Thyroid gland (tissue), 4 donors: ENCODE data around the gene DEPDC4. TPM values are rescaled to one million over a fixed set of nuclear protein-coding genes. Genes with fewer than 3 reads are reported as not detected.
"Not testable (repeated sequence)": the region's sequence is repeated elsewhere in the genome, so short reads cannot be mapped to it uniquely, and the experiment has no call there.

ENCODE experiments used
- DNase-seq, 2 donors: peaks; one replicate each; pipeline ENCODE4 v3.0.0-alpha.2; 2019
- H3K27ac ChIP-seq, 3 donors: fragments of 200-600 bp; sonication (generic); 1 replicate in 2 of 3; 2 replicates in 1 of 3; pipeline ENCODE4 v1.5.1; 2016 to 2019; ENCODE audit warnings: mild to moderate bottlenecking in 1 of 3, moderate library complexity in 1 of 3
- H3K27me3 ChIP-seq: fragments of 200-600 bp; sonication (generic); one replicate; pipeline ENCODE4 v1.5.1; 2019
- H3K36me3 ChIP-seq, 2 donors: fragments of 200-600 bp; sonication (generic); one replicate each; pipeline ENCODE4 v1.5.1; 2016 to 2019
- H3K4me1 ChIP-seq, 2 donors: fragments of 200-600 bp; sonication (generic); one replicate each; pipeline ENCODE4 v1.5.1; 2017 to 2019
- H3K4me3 ChIP-seq, 3 donors: fragments of 200-600 bp; sonication (generic); replicated peaks in 1 of 3; 1 replicate in 2 of 3; 2 replicates in 1 of 3; pipeline ENCODE4 v1.5.1; 2016; ENCODE audit warnings: mild to moderate bottlenecking in 1 of 3
- H3K9me3 ChIP-seq: fragments of 200-600 bp; sonication (generic); one replicate; pipeline ENCODE4 v1.5.1; 2017
- POLR2A ChIP-seq, 2 donors: fragments of 450-650 bp; IDR thresholded peaks; one replicate each; pipeline ENCODE4 v1.6.1; 2017; ENCODE audit warnings: antibody characterized with exemption in 2 of 2, mild to moderate bottlenecking in 2 of 2, moderate library complexity in 1 of 2
- WGBS, 2 donors: methylation state at CpG; one replicate each; pipeline ENCODE4 v1.1.5; 2017; 5-methylcytosine and 5-hydroxymethylcytosine counted together
- intact Hi-C: fragments of 100-400 bp; cut with DNase I; formaldehyde crosslinking; loops from one replicate; pipeline ENCODE4 v1.15.1; 2023
- total RNA-seq, 4 donors: library from RNA; depleted of rRNA; stranded (reverse); fragments of >200 nt; gene quantifications; one replicate each; pipeline ENCODE4 v1.2.3, GENCODE V29; 2016
- TF ChIP-seq, protein P1 (sequence below), 6 experiments: fragments of 200-600 bp in 3 of 6; fragments of 450-650 bp in 3 of 6; sonication (generic) in 3 of 6; IDR thresholded peaks; one replicate each; pipeline ENCODE4 v1.5.1; 2016 to 2019; ENCODE audit warnings: antibody characterized with exemption in 6 of 6, mild to moderate bottlenecking in 2 of 6, inconsistent platforms in 1 of 6, moderate library complexity in 1 of 6

Gene DEPDC4
- total RNA-seq, 4 donors from 2014 or later: 0.79 to 16.3 (median 1.7) TPM

DNA sequence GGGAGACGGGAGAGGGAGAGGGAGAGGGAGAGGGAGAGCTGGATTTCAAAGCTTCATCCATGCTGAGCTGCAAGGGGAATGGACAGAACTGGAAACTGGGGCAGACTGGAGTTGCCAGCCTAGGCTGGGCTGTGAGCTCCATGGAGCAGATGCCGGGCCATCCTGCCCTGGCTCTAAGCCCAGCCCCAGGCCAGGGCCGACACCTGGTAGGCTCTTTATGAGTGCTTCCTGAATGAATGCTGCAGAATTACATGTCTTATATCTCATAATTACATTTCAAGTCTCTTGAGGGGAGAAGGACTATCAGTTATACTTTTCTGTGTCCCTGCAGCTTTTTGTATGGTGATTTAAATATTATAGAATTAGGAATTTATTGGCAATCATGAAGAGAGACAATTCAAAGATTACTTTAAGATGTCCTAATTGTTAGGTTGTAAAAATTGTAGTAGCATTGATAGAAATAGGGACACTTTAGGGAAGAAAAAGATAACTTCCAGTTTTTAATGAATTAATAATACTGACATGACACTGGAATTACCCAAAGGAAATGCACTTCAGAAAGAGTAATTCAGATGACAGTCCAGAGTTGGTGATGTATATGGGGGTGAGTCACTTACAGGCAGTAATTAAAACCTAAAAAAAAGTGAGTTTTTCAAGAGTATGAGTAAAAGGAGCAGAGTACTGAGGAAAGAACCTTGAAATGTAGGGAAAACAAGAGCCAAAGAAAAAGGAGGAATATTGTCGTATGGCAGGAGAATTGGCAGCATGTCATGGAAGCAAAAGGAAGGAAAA lies 29.1 kb upstream of the DEPDC4 start:
- Histone ChIP-seq H3K4me3 (no peak overlapping the region), H3K27ac (no peak overlapping the region), H3K27me3 (no peaks in the 10 kb centered on the region), H3K36me3 (peaks cover 0 to 9% of the 10 kb centered on the region in 2 donors), H3K9me3 (no peaks in the 10 kb centered on the region), H3K4me1 (no peaks in the 10 kb centered on the region)
- DNase-seq: no peak
- TF ChIP-seq POLR2A (IDR thresholded peaks at IDR 0.05): no peak
- intact Hi-C loops: no loop called here
- WGBS, 2 donors: 89 to 91% methylated on average over 4 of the region's 4 CpGs

DNA sequence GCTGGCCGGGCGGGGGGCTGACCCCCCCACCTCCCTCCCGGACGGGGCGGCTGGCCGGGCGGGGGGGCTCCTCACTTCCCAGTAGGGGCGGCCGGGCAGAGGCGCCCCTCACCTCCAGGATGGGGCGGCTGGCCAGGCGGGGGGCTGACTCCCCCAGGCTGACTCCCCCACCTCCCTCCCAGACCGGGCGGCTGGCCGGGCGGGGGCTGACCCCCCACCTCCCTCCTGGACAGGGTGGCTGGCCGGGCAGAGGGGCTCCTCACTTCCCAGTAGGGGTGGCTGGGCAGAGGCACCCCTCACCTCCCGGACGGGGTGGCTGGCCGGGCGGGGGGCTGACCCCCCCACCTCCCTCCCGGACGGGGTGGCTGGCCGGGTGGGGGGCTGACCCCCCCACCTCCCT lies 27.5 kb upstream of the DEPDC4 start:
- H3K9me3 ChIP-seq, H3K36me3 ChIP-seq, H3K27me3 ChIP-seq, H3K4me3 ChIP-seq, intact Hi-C loops, H3K27ac ChIP-seq, H3K4me1 ChIP-seq, DNase-seq: not testable (repeated sequence)
- no CpG with 5 or more reads among the region's 24 CpGs for WGBS, 2 donors

DNA sequence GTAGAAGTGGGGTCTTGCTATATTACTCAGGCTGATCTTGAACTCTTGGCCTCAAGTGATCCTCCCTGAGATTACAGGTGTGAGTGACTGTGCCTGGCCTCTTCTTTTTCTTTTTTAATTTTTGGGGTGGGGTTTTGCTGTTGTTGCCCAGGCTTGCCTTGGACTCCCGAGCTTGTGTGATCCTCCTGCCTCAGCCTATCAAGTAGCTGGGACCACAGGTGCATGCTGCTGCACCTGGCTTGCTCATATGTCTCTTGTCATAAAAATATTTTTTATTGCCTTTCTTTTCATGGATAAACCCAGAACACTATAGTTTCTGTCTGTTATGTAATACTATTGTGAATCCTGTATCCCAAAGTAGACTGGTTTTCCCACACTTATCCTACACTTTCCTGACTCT lies 26.1 kb upstream of the DEPDC4 start:
- Histone ChIP-seq H3K36me3 (no peaks in the 10 kb centered on the region), H3K27ac (no peak overlapping the region), H3K9me3 (no peaks in the 10 kb centered on the region), H3K4me1 (no peaks in the 10 kb centered on the region), H3K4me3 (no peak overlapping the region), H3K27me3 (no peaks in the 10 kb centered on the region)
- TF ChIP-seq, protein P1, sequence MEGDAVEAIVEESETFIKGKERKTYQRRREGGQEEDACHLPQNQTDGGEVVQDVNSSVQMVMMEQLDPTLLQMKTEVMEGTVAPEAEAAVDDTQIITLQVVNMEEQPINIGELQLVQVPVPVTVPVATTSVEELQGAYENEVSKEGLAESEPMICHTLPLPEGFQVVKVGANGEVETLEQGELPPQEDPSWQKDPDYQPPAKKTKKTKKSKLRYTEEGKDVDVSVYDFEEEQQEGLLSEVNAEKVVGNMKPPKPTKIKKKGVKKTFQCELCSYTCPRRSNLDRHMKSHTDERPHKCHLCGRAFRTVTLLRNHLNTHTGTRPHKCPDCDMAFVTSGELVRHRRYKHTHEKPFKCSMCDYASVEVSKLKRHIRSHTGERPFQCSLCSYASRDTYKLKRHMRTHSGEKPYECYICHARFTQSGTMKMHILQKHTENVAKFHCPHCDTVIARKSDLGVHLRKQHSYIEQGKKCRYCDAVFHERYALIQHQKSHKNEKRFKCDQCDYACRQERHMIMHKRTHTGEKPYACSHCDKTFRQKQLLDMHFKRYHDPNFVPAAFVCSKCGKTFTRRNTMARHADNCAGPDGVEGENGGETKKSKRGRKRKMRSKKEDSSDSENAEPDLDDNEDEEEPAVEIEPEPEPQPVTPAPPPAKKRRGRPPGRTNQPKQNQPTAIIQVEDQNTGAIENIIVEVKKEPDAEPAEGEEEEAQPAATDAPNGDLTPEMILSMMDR (IDR thresholded peaks at IDR 0.05): no peak
- TF ChIP-seq POLR2A (IDR thresholded peaks at IDR 0.05): no peak
- 96 to 100% methylated on average over 1 of the region's 1 CpG for WGBS, 2 donors
- DNase-seq: no peak
- intact Hi-C loops: no loop called here

DNA sequence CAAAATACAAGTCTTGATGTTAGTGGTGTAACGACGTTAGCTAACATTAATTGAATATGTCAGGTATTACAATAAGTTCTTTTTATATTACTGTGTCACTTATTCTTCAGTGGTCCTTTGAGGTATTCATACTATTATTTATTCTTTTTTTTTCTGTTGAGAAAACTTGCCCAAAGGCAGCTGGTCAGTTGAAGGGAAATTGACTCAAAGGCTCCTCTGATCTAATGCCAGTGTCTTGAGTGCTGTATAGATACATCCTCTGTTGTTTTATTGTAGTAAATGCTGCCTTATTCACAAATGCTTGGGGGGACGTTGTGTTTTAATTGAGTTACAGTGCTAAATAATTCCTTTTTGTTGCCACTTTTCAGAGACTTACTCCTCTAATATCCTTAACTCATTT lies 23.1 kb upstream of the DEPDC4 start:
- H3K4me1 ChIP-seq: no peaks in the 10 kb centered on the region
- TF ChIP-seq, protein P1 (IDR thresholded peaks at IDR 0.05): no peak
- DNase-seq: no peak
- H3K9me3 ChIP-seq: no peaks in the 10 kb centered on the region
- no peak overlapping the region for H3K27ac ChIP-seq
- no peaks in the 10 kb centered on the region for H3K36me3 ChIP-seq
- WGBS, 2 donors: 94 to 98% methylated on average over 3 of the region's 3 CpGs
- no peak overlapping the region for H3K4me3 ChIP-seq
- no peaks in the 10 kb centered on the region for H3K27me3 ChIP-seq
- intact Hi-C loops: no loop called here

DNA sequence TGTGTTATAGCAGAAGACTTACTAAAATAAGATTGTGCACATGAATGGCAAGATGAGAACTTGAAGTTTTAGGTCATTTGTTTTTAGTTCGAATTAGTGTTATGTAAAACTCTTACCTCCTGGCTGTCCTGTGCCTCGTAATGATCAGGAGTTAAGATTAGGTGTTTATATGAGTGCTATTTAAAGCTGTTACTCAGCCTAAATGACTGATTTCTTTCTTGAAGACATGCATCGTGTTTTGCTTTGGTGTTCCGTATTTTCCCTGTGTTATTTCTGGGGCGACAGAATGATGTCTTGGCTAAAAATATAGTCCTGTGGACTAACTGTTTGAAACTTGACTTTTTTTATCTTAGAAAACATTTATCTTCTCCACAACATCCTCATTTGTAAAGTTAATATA lies 22.2 kb upstream of the DEPDC4 start:
- WGBS, 2 donors: 91% methylated on average over 5 of the region's 5 CpGs

DNA sequence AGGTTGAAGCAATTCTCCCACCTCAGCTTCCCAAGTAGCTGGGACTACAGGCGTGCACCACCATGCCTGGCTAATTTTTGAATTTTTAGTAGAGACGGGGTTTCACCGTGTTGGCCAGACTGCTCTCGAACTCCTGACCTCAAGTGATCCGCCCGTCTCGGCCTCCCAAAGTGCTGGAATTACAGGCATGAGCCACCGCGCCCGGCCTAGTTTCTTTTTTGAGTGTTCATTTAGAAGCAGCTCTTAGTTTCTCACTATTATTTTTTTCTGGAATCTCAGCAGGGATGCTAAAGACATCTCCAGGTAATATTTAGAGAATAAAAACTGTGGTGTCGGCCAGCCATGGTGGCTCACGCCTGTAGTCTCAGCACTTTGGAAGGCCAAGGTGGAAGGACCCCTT lies 17.7 kb upstream of the DEPDC4 start:
- H3K27ac ChIP-seq, intact Hi-C loops, H3K9me3 ChIP-seq, H3K27me3 ChIP-seq, H3K4me3 ChIP-seq, H3K4me1 ChIP-seq, DNase-seq, H3K36me3 ChIP-seq: not testable (repeated sequence)
- 98% methylated on average over 12 of the region's 12 CpGs for WGBS, 2 donors

More for the DNA sequence above, 22.2 kb upstream of the DEPDC4 start:
- TF ChIP-seq, protein P1 (IDR thresholded peaks at IDR 0.05): no peak
- no peak for TF ChIP-seq POLR2A (IDR thresholded peaks at IDR 0.05)
- H3K27me3 ChIP-seq: no peaks in the 10 kb centered on the region
- H3K4me3 ChIP-seq: no peak overlapping the region
- H3K27ac ChIP-seq: no peak overlapping the region
- intact Hi-C loops: no loop called here
- DNase-seq: no peak
- H3K4me1 ChIP-seq: no peaks in the 10 kb centered on the region
- no peaks in the 10 kb centered on the region for H3K9me3 ChIP-seq
- no peaks in the 10 kb centered on the region for H3K36me3 ChIP-seq
